Left hindlimb (tissue), 1 donor: ENCODE measurements around the gene ZNF407.

Experiments
- DNase-seq: peaks from one replicate; pipeline ENCODE4 v3.0.0-alpha.2; 2018

The ZNF407 gene

GRCh38 chr18:75033516-75033915 is 435.8 kb downstream of the ZNF407 start:
- DNase-seq: no peak

- no peak for DNase-seq
These were observed 437.3 kb downstream of the ZNF407 start for GRCh38 chr18:75034937-75035336.

- DNase-seq: no peak
These were observed 438.3 kb downstream of the ZNF407 start for GRCh38 chr18:75035928-75036327.

- DNase-seq: no peak
These were observed 439.4 kb downstream of the ZNF407 start for GRCh38 chr18:75036917-75037688.

- no peak for DNase-seq
These were observed 440.0 kb downstream of the ZNF407 start for GRCh38 chr18:75037689-75037955.

GRCh38 chr18:75041586-75041985 is 443.9 kb downstream of the ZNF407 start:
- DNase-seq: no peak

- no peak for DNase-seq
These were observed 445.8 kb downstream of the ZNF407 start for GRCh38 chr18:75043478-75043877.

- no peak for DNase-seq
These were observed 446.6 kb downstream of the ZNF407 start for GRCh38 chr18:75044296-75044695.

GRCh38 chr18:75044791-75045190 is 447.1 kb downstream of the ZNF407 start:
- DNase-seq: no peak

GRCh38 chr18:75045272-75045671 is 447.6 kb downstream of the ZNF407 start:
- DNase-seq: no peak

- no peak for DNase-seq
These were observed 449.7 kb downstream of the ZNF407 start for GRCh38 chr18:75047240-75047961.

GRCh38 chr18:75048776-75049454 is 451.2 kb downstream of the ZNF407 start:
- DNase-seq: no peak

GRCh38 chr18:75049455-75049789 is 451.8 kb downstream of the ZNF407 start:
- DNase-seq: no peak

- DNase-seq: no peak
These were observed 454.1 kb downstream of the ZNF407 start for GRCh38 chr18:75051757-75052156.

GRCh38 chr18:75052475-75052874 is 454.8 kb downstream of the ZNF407 start:
- DNase-seq: no peak

- DNase-seq: no peak
These were observed 455.5 kb downstream of the ZNF407 start for GRCh38 chr18:75053028-75053629.

GRCh38 chr18:75054046-75054445 is 456.4 kb downstream of the ZNF407 start:
- no peak for DNase-seq

GRCh38 chr18:75054611-75055010 is 456.9 kb downstream of the ZNF407 start:
- no peak for DNase-seq

- DNase-seq: no peak
These were observed 459.7 kb downstream of the ZNF407 start for GRCh38 chr18:75057169-75057960.

- DNase-seq: no peak
These were observed 462.5 kb downstream of the ZNF407 start for GRCh38 chr18:75060185-75060584.

- DNase-seq: no peak
These were observed 464.7 kb downstream of the ZNF407 start for GRCh38 chr18:75062297-75062886.

GRCh38 chr18:75063196-75063595 is 465.5 kb downstream of the ZNF407 start:
- no peak for DNase-seq
